ENCODE results near the gene BLOC1S6.

Gene BLOC1S6

GRCh38 chr15:45650889-45651525 is 63.8 kb downstream of the BLOC1S6 start:
- H3K27me3 ChIP-seq (ENCODE audit: insufficient read depth, low read depth, severe bottlenecking), result no peaks in the 10 kb centered on the region
- H3K4me3 ChIP-seq (ENCODE audit: low read depth, low read length), result no peak overlapping the region
- no peak for DNase-seq
- H3K9me3 ChIP-seq (ENCODE audit: severe bottlenecking), result no peaks in the 10 kb centered on the region
- TF ChIP-seq CTCF (IDR thresholded peaks at IDR 0.05; ENCODE audit: low read depth, low read length), result no peak
- no peak overlapping the region for H3K27ac ChIP-seq
- H3K36me3 ChIP-seq, result no peaks in the 10 kb centered on the region

GRCh38 chr15:45653702-45654424 is 66.7 kb downstream of the BLOC1S6 start:
- Histone ChIP-seq H3K9me3 (ENCODE audit: severe bottlenecking) (no peaks in the 10 kb centered on the region), H3K36me3 (no peaks in the 10 kb centered on the region), H3K4me3 (ENCODE audit: low read depth, low read length) (no peak overlapping the region), H3K27me3 (ENCODE audit: insufficient read depth, low read depth, severe bottlenecking) (no peaks in the 10 kb centered on the region), H3K27ac (no peak overlapping the region)
- TF ChIP-seq CTCF (IDR thresholded peaks at IDR 0.05; ENCODE audit: low read depth, low read length), result no peak
- DNase-seq, result no peak

- Histone ChIP-seq H3K36me3 (no peaks in the 10 kb centered on the region), H3K9me3 (ENCODE audit: severe bottlenecking) (no peaks in the 10 kb centered on the region), H3K4me3 (ENCODE audit: low read depth, low read length) (no peak overlapping the region), H3K27ac (no peak overlapping the region), H3K27me3 (ENCODE audit: insufficient read depth, low read depth, severe bottlenecking) (no peaks in the 10 kb centered on the region)
- no peak for TF ChIP-seq CTCF (IDR thresholded peaks at IDR 0.05; ENCODE audit: low read depth, low read length)
- no peak for DNase-seq
These were observed 67.6 kb downstream of the BLOC1S6 start for GRCh38 chr15:45654749-45655148.

GRCh38 chr15:45657254-45657653 is 70.1 kb downstream of the BLOC1S6 start:
- DNase-seq, result no peak
- Histone ChIP-seq H3K27ac (peak overlapping the region; percentile 19; the same call in 1 of the 2 replicates), H3K4me3 (ENCODE audit: low read depth, low read length) (no peak overlapping the region), H3K9me3 (ENCODE audit: severe bottlenecking) (no peaks in the 10 kb centered on the region), H3K36me3 (no peaks in the 10 kb centered on the region), H3K27me3 (ENCODE audit: insufficient read depth, low read depth, severe bottlenecking) (no peaks in the 10 kb centered on the region)
- no peak for TF ChIP-seq CTCF (IDR thresholded peaks at IDR 0.05; ENCODE audit: low read depth, low read length)

- Histone ChIP-seq H3K36me3 (no peaks in the 10 kb centered on the region), H3K27ac (peak overlapping the region; percentile 19; the same call in 1 of the 2 replicates), H3K27me3 (ENCODE audit: insufficient read depth, low read depth, severe bottlenecking) (no peaks in the 10 kb centered on the region), H3K4me3 (ENCODE audit: low read depth, low read length) (no peak overlapping the region), H3K9me3 (ENCODE audit: severe bottlenecking) (no peaks in the 10 kb centered on the region)
- no peak for TF ChIP-seq CTCF (IDR thresholded peaks at IDR 0.05; ENCODE audit: low read depth, low read length)
- no peak for DNase-seq
These were observed 70.8 kb downstream of the BLOC1S6 start for GRCh38 chr15:45657764-45658545.

Data from WERI-Rb-1 (cell line).